HG03575 (cell line): Measurements from ENCODE around the gene PKIG.
"Not testable (repeated sequence)": the region's sequence is repeated elsewhere in the genome, so short reads cannot be mapped to it uniquely, and the experiment has no call there.

Source experiments
- ATAC-seq: cut with Tn5 transposase; IDR thresholded peaks from one replicate; pipeline ENCODE4 v1.9.1; 2021; ENCODE audit not compliant: unreplicated experiment, insufficient number of reproducible peaks, low FRiP score; ENCODE audit errors: extremely low read depth

Gene PKIG

GRCh38 chr20:44582311-44583025 lies at the start of gene PKIG:
TSS of gene PKIG (plus strand) at chr20:44582579. CDS start at chr20:44614557, 31,978 bp downstream.
- no peak for ATAC-seq

GRCh38 chr20:44532981-44533331 lies 49.4 kb upstream of the PKIG start:
- ATAC-seq = no peak

GRCh38 chr20:44533928-44534327 lies 48.5 kb upstream of the PKIG start:
- ATAC-seq = no peak

- ATAC-seq = no peak
Observed at GRCh38 chr20:44536175-44536574, 46.2 kb upstream of the PKIG start.

- no peak for ATAC-seq
Observed at GRCh38 chr20:44537993-44538392, 44.4 kb upstream of the PKIG start.

GRCh38 chr20:44540834-44541233 lies 41.5 kb upstream of the PKIG start:
- ATAC-seq = no peak

- no peak for ATAC-seq
Observed at GRCh38 chr20:44541992-44542391, 40.4 kb upstream of the PKIG start.

- no peak for ATAC-seq
Observed at GRCh38 chr20:44542890-44543289, 39.5 kb upstream of the PKIG start.

- ATAC-seq = no peak
Observed at GRCh38 chr20:44543358-44543757, 39.0 kb upstream of the PKIG start.

- no peak for ATAC-seq
Observed at GRCh38 chr20:44544263-44544662, 38.1 kb upstream of the PKIG start.

- no peak for ATAC-seq
Observed at GRCh38 chr20:44547419-44547818, 35.0 kb upstream of the PKIG start.

GRCh38 chr20:44549123-44549522 lies 33.3 kb upstream of the PKIG start:
- ATAC-seq = no peak

- no peak for ATAC-seq
Observed at GRCh38 chr20:44552050-44552449, 30.3 kb upstream of the PKIG start.

GRCh38 chr20:44552568-44552949 lies 29.8 kb upstream of the PKIG start:
- ATAC-seq = no peak

GRCh38 chr20:44552950-44553908 lies 29.1 kb upstream of the PKIG start:
- ATAC-seq = no peak

- ATAC-seq = no peak
Observed at GRCh38 chr20:44559302-44559701, 23.1 kb upstream of the PKIG start.

GRCh38 chr20:44560229-44560628 lies 22.1 kb upstream of the PKIG start:
- no peak for ATAC-seq

GRCh38 chr20:44560818-44561217 lies 21.6 kb upstream of the PKIG start:
- not testable (repeated sequence) for ATAC-seq

- no peak for ATAC-seq
Observed at GRCh38 chr20:44561876-44562275, 20.5 kb upstream of the PKIG start.

- ATAC-seq = no peak
Observed at GRCh38 chr20:44566018-44566417, 16.4 kb upstream of the PKIG start.
